ENCODE results near the gene PLA2G2D. TPM values are rescaled to one million over a fixed set of nuclear protein-coding genes. Genes with fewer than 3 reads are reported as not detected.

Gene PLA2G2D
- total RNA-seq, 3 donors from 2014 or later (not counting 1 experiment from before 2014, with no cell fraction given): not detected

- no peak for TF ChIP-seq CTCF (IDR thresholded peaks at IDR 0.05)
- Histone ChIP-seq H3K36me3 (ENCODE audit: control insufficient read depth, insufficient read depth, low read length) (no peaks in the 10 kb centered on the region), H3K4me3 (ENCODE audit: low read length) (no peak overlapping the region), H3K9me3 (ENCODE audit: control insufficient read depth, insufficient read depth, low read length) (peaks cover 59% of the 10 kb centered on the region), H3K27ac (ENCODE audit: low read length) (no peak overlapping the region), H3K4me1 (ENCODE audit: control insufficient read depth, insufficient read depth, low read length) (peaks cover 12% of the 10 kb centered on the region), H3K27me3 (ENCODE audit: control insufficient read depth, insufficient read depth, low read length) (no peaks in the 10 kb centered on the region)
- H3K4me3 Mint-ChIP-seq: no peak overlapping the region
- peaks cover 0 to under 1% of the 10 kb centered on the region in 2 donors for H3K27me3 Mint-ChIP-seq (ENCODE audit: low read depth in 2 of 2)
- peak in 1 of 2 donors; percentile 16 for DNase-seq
- WGBS (ENCODE audit: insufficient coverage): 91% methylated on average over 7 of the region's 7 CpGs
- intact Hi-C loops (cut with micrococcal nuclease): no loop called here
- H3K9me3 Mint-ChIP-seq: peaks cover 0 to 13% of the 10 kb centered on the region in 2 donors
- H3K27ac Mint-ChIP-seq: no peak overlapping the region
- no peak for ATAC-seq
- H3K36me3 Mint-ChIP-seq: peaks cover 7% of the 10 kb centered on the region
- H3K4me1 Mint-ChIP-seq: peaks cover 7 to 13% of the 10 kb centered on the region in 2 donors
Measured at GRCh38 chr1:20158358-20159070, 39.2 kb upstream of the PLA2G2D start.

GRCh38 chr1:20154301-20154831, 35.0 kb upstream of the PLA2G2D start:
- peaks cover 29% of the 10 kb centered on the region for H3K4me1 ChIP-seq (ENCODE audit: control insufficient read depth, insufficient read depth, low read length)
- H3K27ac ChIP-seq (ENCODE audit: low read length): peak overlapping the region; percentile 11
- no peaks in the 10 kb centered on the region for H3K36me3 Mint-ChIP-seq
- H3K4me3 ChIP-seq (ENCODE audit: low read length): no peak overlapping the region
- intact Hi-C loops (cut with micrococcal nuclease): no loop called here
- peaks cover 7 to 21% of the 10 kb centered on the region in 2 donors for H3K4me1 Mint-ChIP-seq
- WGBS (ENCODE audit: insufficient coverage): 89% methylated on average over 18 of the region's 18 CpGs
- H3K27ac Mint-ChIP-seq: peak overlapping the region in 1 of 2 donors; percentile 56
- H3K4me3 Mint-ChIP-seq: no peak overlapping the region
- DNase-seq (no peak), ATAC-seq (no peak)
- peaks cover 19% of the 10 kb centered on the region for H3K9me3 ChIP-seq (ENCODE audit: control insufficient read depth, insufficient read depth, low read length)
- H3K27me3 Mint-ChIP-seq (ENCODE audit: low read depth in 2 of 2): no peaks in the 10 kb centered on the region
- no peaks in the 10 kb centered on the region for H3K27me3 ChIP-seq (ENCODE audit: control insufficient read depth, insufficient read depth, low read length)
- no peaks in the 10 kb centered on the region for H3K36me3 ChIP-seq (ENCODE audit: control insufficient read depth, insufficient read depth, low read length)
- peaks cover 0 to 5% of the 10 kb centered on the region in 2 donors for H3K9me3 Mint-ChIP-seq
- no peak for TF ChIP-seq CTCF (IDR thresholded peaks at IDR 0.05)

- Mint-ChIP-seq H3K4me1 (peaks cover 7 to 21% of the 10 kb centered on the region in 2 donors), H3K27me3 (ENCODE audit: low read depth in 2 of 2) (no peaks in the 10 kb centered on the region), H3K27ac (no peak overlapping the region), H3K9me3 (no peaks in the 10 kb centered on the region), H3K4me3 (no peak overlapping the region), H3K36me3 (no peaks in the 10 kb centered on the region)
- ATAC-seq: no peak
- intact Hi-C loops (cut with micrococcal nuclease): loop anchor here (1.0 kb wide), 2 partner anchors 178 to 235 kb away; no protein-coding TSS in a partner anchor
- Histone ChIP-seq H3K4me1 (ENCODE audit: control insufficient read depth, insufficient read depth, low read length) (peaks cover 29% of the 10 kb centered on the region), H3K4me3 (ENCODE audit: low read length) (no peak overlapping the region), H3K36me3 (ENCODE audit: control insufficient read depth, insufficient read depth, low read length) (no peaks in the 10 kb centered on the region), H3K27ac (ENCODE audit: low read length) (no peak overlapping the region), H3K27me3 (ENCODE audit: control insufficient read depth, insufficient read depth, low read length) (no peaks in the 10 kb centered on the region), H3K9me3 (ENCODE audit: control insufficient read depth, insufficient read depth, low read length) (peaks cover 6% of the 10 kb centered on the region)
- no peak for TF ChIP-seq CTCF (IDR thresholded peaks at IDR 0.05)
- DNase-seq: no peak
- WGBS (ENCODE audit: insufficient coverage): 63% methylated on average over 6 of the region's 6 CpGs
Measured at GRCh38 chr1:20153000-20153418, 33.7 kb upstream of the PLA2G2D start.
